Raji (cell line): ENCODE results near the gene JAML.

Source experiments
- POLR2A ChIP-seq: IDR thresholded peaks from 2 replicates; pipeline ENCODE4 v1.6.1; 2011; ENCODE audit warnings: low read depth, low read length, control low read depth; ENCODE audit not compliant: insufficient read depth

JAML gene

GRCh38 chr11:118166641-118167040 is 58.2 kb downstream of the JAML start:
- no peak for TF ChIP-seq POLR2A

GRCh38 chr11:118164885-118165284 is 59.9 kb downstream of the JAML start:
- no peak for TF ChIP-seq POLR2A

GRCh38 chr11:118163494-118163893 is 61.3 kb downstream of the JAML start:
- TF ChIP-seq POLR2A, result no peak

- TF ChIP-seq POLR2A, result no peak
These were observed 62.0 kb downstream of the JAML start for GRCh38 chr11:118162846-118163245.

GRCh38 chr11:118161786-118162185 is 63.0 kb downstream of the JAML start:
- TF ChIP-seq POLR2A, result no peak

GRCh38 chr11:118157186-118157895 is 67.5 kb downstream of the JAML start:
- no peak for TF ChIP-seq POLR2A

GRCh38 chr11:118156531-118157185 is 68.2 kb downstream of the JAML start:
- no peak for TF ChIP-seq POLR2A

- TF ChIP-seq POLR2A, result no peak
These were observed 68.9 kb downstream of the JAML start for GRCh38 chr11:118155776-118156530.

GRCh38 chr11:118154641-118155040 is 70.2 kb downstream of the JAML start:
- no peak for TF ChIP-seq POLR2A

- TF ChIP-seq POLR2A, result no peak
These were observed 70.8 kb downstream of the JAML start for GRCh38 chr11:118153976-118154375.

- TF ChIP-seq POLR2A, result no peak
These were observed 71.3 kb downstream of the JAML start for GRCh38 chr11:118153516-118153915.

GRCh38 chr11:118152552-118153471 is 72.0 kb downstream of the JAML start, which contains the start of gene SCN4B:
SCN4B (minus strand) TSS chr11:118152823; CDS start chr11:118152673, 150 bp downstream.
- TF ChIP-seq POLR2A, result no peak

GRCh38 chr11:118152020-118152551 is 72.7 kb downstream of the JAML start:
- no peak for TF ChIP-seq POLR2A

GRCh38 chr11:118151431-118151830 is 73.4 kb downstream of the JAML start:
- TF ChIP-seq POLR2A, result no peak
